ENCODE results near the gene ANK2. TPM values are rescaled to one million over a fixed set of nuclear protein-coding genes. Genes with fewer than 3 reads are reported as not detected.

The ANK2 gene
- polyA plus RNA-seq, 1 experiment = 1.3 TPM

DNA sequence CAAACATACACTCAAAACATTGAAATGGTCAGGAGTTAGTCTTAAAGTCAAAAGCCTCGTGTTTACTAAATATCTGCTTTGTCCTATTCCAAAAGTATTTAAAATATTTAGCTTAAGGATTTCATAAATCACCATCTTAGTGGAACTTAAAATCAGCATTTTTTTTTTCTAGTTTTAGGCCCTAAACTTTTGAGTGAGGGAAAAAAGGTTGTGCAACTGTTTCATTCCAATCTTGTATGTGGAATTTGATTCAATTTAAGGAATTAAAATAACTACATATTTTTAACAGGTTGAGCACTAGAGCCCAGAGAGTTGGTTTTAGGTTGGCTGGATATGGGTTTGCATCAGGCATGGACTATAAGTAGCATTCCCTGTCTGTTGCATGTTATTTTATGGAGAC is 35.7 kb upstream of the ANK2 start:
- ChIA-PET POLR2A (no interaction called here), CTCF (no interaction called here)
- DNase-seq (ENCODE audit: low read depth, low spot score) = no peak
- no peak overlapping the region for H3K4me3 ChIP-seq (ENCODE audit: low read depth, low read length)
- H3K27me3 ChIP-seq (ENCODE audit: control insufficient read depth, insufficient read depth, low read length) = no peaks in the 10 kb centered on the region
- TF ChIP-seq, protein P1, sequence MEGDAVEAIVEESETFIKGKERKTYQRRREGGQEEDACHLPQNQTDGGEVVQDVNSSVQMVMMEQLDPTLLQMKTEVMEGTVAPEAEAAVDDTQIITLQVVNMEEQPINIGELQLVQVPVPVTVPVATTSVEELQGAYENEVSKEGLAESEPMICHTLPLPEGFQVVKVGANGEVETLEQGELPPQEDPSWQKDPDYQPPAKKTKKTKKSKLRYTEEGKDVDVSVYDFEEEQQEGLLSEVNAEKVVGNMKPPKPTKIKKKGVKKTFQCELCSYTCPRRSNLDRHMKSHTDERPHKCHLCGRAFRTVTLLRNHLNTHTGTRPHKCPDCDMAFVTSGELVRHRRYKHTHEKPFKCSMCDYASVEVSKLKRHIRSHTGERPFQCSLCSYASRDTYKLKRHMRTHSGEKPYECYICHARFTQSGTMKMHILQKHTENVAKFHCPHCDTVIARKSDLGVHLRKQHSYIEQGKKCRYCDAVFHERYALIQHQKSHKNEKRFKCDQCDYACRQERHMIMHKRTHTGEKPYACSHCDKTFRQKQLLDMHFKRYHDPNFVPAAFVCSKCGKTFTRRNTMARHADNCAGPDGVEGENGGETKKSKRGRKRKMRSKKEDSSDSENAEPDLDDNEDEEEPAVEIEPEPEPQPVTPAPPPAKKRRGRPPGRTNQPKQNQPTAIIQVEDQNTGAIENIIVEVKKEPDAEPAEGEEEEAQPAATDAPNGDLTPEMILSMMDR (IDR thresholded peaks at IDR 0.05; ENCODE audit: low read depth, low read length) = no peak
- no peak overlapping the region for H3K27ac ChIP-seq (ENCODE audit: low read depth, low read length)
- H3K9me3 ChIP-seq (ENCODE audit: control insufficient read depth, insufficient read depth, low read length) = no peaks in the 10 kb centered on the region

DNA sequence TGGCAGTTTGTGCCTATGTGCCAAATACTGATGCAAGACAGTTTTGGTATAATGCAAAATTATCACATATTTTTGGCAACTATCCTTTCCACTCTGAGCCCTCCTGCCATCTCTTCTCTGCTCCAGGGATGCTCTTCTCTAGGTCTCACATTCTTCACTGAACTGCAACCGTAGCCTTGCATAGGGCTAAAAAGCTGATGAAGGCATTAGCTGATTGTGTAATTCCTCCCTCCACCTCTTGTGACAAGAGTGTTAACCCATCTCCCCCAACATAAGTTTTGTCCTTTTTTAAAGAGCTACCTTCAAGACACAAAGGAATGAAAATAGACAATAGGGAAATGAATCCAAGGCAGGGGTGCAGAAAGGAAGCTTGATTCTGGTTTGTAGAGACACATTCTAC is 33.1 kb upstream of the ANK2 start:
- Histone ChIP-seq H3K27me3 (ENCODE audit: control insufficient read depth, insufficient read depth, low read length) (no peaks in the 10 kb centered on the region), H3K9me3 (ENCODE audit: control insufficient read depth, insufficient read depth, low read length) (no peaks in the 10 kb centered on the region), H3K27ac (ENCODE audit: low read depth, low read length) (no peak overlapping the region), H3K4me3 (ENCODE audit: low read depth, low read length) (no peak overlapping the region)
- TF ChIP-seq, protein P1 (IDR thresholded peaks at IDR 0.05; ENCODE audit: low read depth, low read length) = no peak
- ChIA-PET CTCF (interaction anchor here (0.6 kb wide), 1 partner anchor 44 kb away, joined by 5 read pairs; no protein-coding TSS in a partner anchor), POLR2A (no interaction called here)
- no peak for DNase-seq (ENCODE audit: low read depth, low spot score)

DNA sequence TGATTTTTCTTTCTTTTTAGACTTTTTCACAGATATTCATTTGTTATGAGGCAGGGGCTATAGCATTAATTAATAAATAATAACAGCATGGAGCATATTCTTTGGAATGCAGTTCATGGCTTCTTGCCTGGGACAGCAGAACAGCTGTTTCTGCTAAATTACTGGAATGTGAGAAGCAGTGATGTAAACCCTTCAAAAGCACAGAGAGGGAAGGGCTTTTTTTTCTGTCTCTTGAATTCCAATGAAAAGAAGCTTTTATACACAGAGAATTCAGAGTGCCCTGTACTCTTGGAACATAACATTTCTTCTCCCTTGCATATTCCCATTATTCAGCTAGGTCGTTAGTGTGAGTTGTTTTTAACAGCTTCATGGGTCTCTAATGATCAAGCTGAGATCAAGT is 28.5 kb upstream of the ANK2 start:
- no peak overlapping the region for H3K4me3 ChIP-seq (ENCODE audit: low read depth, low read length)
- no peak for DNase-seq (ENCODE audit: low read depth, low spot score)
- H3K9me3 ChIP-seq (ENCODE audit: control insufficient read depth, insufficient read depth, low read length) = no peaks in the 10 kb centered on the region
- ChIA-PET POLR2A (no interaction called here), CTCF (no interaction called here)
- no peaks in the 10 kb centered on the region for H3K27me3 ChIP-seq (ENCODE audit: control insufficient read depth, insufficient read depth, low read length)
- TF ChIP-seq, protein P1 (IDR thresholded peaks at IDR 0.05; ENCODE audit: low read depth, low read length) = no peak
- no peak overlapping the region for H3K27ac ChIP-seq (ENCODE audit: low read depth, low read length)

DNA sequence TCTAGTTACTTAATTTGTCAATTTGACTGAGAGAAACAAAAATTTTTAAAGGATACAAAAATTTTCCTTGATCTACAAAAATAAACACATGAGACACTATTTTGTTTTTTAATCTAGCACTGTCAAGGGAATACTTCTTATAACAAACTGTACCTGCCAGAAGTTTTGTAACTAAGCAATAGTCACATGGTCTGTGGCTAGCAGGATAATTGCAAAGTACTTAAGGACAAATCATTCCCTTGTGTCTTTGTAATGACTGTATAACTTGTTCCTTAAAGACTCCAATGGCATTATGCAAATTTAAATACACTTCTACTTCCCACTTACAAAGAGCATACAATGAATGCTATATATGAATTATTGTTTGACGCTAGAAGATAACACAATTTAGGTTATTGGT is 25.1 kb upstream of the ANK2 start:
- no peak for DNase-seq (ENCODE audit: low read depth, low spot score)

DNA sequence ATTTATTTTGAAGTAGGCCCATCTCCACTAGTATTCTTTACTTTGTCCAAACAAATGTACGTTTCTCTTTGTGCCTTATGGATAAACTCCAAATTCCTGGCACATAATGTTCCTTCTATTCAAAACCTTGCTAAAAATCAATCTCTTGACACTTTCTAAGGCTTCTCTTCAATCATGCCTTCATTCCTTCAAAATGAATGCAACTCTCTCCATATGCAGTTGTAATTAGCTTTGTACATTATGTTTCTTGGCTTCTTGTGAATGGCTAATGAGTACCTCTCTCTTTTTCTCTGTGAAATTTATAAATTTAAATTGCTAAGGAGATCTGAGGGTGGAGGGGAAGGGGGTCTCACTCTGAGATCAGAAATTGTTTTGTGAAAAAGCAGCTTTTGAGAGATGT is 24.0 kb upstream of the ANK2 start:
- DNase-seq (ENCODE audit: low read depth, low spot score) = no peak
- Histone ChIP-seq H3K9me3 (ENCODE audit: control insufficient read depth, insufficient read depth, low read length) (no peaks in the 10 kb centered on the region), H3K27me3 (ENCODE audit: control insufficient read depth, insufficient read depth, low read length) (no peaks in the 10 kb centered on the region), H3K4me3 (ENCODE audit: low read depth, low read length) (no peak overlapping the region), H3K27ac (ENCODE audit: low read depth, low read length) (no peak overlapping the region)
- ChIA-PET CTCF (interaction anchor here (0.7 kb wide), 1 partner anchor 87 kb away, joined by 3 read pairs; no protein-coding TSS in a partner anchor), POLR2A (no interaction called here)
- TF ChIP-seq, protein P1 (IDR thresholded peaks at IDR 0.05; ENCODE audit: low read depth, low read length) = no peak

More for the DNA sequence above, 25.1 kb upstream of the ANK2 start:
- ChIA-PET CTCF (no interaction called here), POLR2A (no interaction called here)
- Histone ChIP-seq H3K4me3 (ENCODE audit: low read depth, low read length) (no peak overlapping the region), H3K27ac (ENCODE audit: low read depth, low read length) (no peak overlapping the region), H3K27me3 (ENCODE audit: control insufficient read depth, insufficient read depth, low read length) (no peaks in the 10 kb centered on the region), H3K9me3 (ENCODE audit: control insufficient read depth, insufficient read depth, low read length) (no peaks in the 10 kb centered on the region)
- TF ChIP-seq, protein P1 (IDR thresholded peaks at IDR 0.05; ENCODE audit: low read depth, low read length) = no peak

All from AG04450 (cell line).